ENCODE results near the gene TMEM86B. TPM values are rescaled to one million over a fixed set of nuclear protein-coding genes. Genes with fewer than 3 reads are reported as not detected.

TMEM86B gene
- total and polyA plus RNA-seq, 12 donors, result 0.20 to 47.8 (median 4.3) TPM

DNA sequence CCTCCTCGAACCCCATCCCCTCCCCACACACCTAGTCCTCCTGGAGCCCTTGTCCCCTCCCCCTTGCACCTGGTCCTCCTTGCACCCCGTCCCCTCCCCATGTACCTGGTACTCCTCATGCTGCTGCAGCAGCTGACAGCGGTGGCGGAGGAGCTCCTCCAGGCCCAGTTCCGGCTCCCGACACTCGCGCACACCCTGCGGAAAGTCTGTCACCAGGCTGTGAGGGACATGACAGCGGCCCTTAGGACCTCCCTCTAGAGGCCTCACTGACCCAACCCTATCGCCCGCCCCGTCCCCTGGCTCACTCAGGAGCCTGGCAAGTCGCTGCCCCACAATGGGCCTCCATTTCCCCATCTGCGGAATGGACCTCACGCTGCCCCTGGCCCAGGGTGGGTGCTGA, 36.6 kb upstream of the TMEM86B start:
- Histone ChIP-seq H3K4me1 (replicated peaks in 1 of 2) (peaks cover 0 to 1% of the 10 kb centered on the region in 2 donors), H3K27ac (no peak overlapping the region), H3K4me3 (no peak overlapping the region), H3K27me3 (no peaks in the 10 kb centered on the region), H3K36me3 (replicated peaks in 1 of 2) (no peaks in the 10 kb centered on the region), H3K9me3 (replicated peaks in 1 of 3) (no peaks in the 10 kb centered on the region)
- TF ChIP-seq, protein P1, sequence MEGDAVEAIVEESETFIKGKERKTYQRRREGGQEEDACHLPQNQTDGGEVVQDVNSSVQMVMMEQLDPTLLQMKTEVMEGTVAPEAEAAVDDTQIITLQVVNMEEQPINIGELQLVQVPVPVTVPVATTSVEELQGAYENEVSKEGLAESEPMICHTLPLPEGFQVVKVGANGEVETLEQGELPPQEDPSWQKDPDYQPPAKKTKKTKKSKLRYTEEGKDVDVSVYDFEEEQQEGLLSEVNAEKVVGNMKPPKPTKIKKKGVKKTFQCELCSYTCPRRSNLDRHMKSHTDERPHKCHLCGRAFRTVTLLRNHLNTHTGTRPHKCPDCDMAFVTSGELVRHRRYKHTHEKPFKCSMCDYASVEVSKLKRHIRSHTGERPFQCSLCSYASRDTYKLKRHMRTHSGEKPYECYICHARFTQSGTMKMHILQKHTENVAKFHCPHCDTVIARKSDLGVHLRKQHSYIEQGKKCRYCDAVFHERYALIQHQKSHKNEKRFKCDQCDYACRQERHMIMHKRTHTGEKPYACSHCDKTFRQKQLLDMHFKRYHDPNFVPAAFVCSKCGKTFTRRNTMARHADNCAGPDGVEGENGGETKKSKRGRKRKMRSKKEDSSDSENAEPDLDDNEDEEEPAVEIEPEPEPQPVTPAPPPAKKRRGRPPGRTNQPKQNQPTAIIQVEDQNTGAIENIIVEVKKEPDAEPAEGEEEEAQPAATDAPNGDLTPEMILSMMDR (IDR thresholded peaks at IDR 0.05), result no peak
- TF ChIP-seq POLR2A (IDR thresholded peaks at IDR 0.05), result no peak
- intact Hi-C loops (cut with DNase I), result no loop called here
- DNase-seq, result no peak
- 89 to 95% (median 92%) methylated on average over 9 to 16 of the region's 16 CpGs for WGBS, 4 donors

DNA sequence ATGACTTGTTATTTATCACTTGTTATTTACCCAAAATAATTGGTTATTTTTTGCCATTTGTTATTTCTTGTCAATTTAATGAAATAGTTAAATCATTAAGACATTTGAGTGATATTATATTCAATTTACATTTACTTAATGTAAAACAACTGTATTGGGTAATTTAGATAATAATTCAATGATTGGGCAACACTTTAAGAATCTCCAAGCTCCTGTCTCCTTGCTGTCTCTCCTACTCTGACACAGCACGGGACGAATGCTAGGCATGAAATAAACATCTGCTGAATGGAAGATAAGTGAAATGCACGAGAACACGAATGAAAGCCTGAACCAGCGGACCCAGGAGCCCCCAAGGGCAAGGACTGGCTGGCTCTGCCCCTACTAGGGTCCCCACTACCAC, 36.0 kb upstream of the TMEM86B start:
- H3K9me3 ChIP-seq (replicated peaks in 1 of 3), result no peaks in the 10 kb centered on the region
- TF ChIP-seq POLR2A (IDR thresholded peaks at IDR 0.05), result no peak
- TF ChIP-seq, protein P1 (IDR thresholded peaks at IDR 0.05), result no peak
- no peaks in the 10 kb centered on the region for H3K27me3 ChIP-seq
- no peak for DNase-seq
- no peak overlapping the region for H3K4me3 ChIP-seq
- intact Hi-C loops (cut with DNase I), result no loop called here
- H3K36me3 ChIP-seq (replicated peaks in 1 of 2), result no peaks in the 10 kb centered on the region
- H3K27ac ChIP-seq, result no peak overlapping the region
- H3K4me1 ChIP-seq (replicated peaks in 1 of 2), result peaks cover 5 to 8% of the 10 kb centered on the region in 2 donors
- 73 to 94% (median 89%) methylated on average over 4 to 5 of the region's 5 CpGs for whole genome bisulfite sequencing, 4 donors

DNA sequence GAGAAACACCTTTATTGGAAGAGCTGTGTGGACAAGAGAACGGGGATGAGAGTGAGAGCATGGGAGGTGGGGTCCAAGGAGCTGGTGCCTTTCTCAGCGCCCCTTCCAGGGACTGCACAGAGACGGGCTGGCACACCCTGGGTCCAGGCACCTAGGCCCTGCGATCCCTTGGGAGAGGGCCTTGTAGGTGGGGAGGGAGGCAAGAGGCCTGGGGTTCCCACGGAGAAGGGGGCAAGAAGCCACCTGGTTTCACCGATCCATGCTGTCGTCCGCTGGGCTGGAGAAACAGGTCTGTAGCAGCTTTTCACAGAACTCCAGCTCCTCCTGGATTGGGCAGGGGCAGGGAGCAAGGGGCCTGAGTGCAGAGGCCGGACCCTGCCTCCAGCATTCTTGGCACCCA, 33.8 kb upstream of the TMEM86B start:
- no peak overlapping the region for H3K27ac ChIP-seq
- H3K4me3 ChIP-seq, result no peak overlapping the region
- no peaks in the 10 kb centered on the region for H3K36me3 ChIP-seq (replicated peaks in 1 of 2)
- no peaks in the 10 kb centered on the region for H3K27me3 ChIP-seq
- WGBS, 4 donors, result 95 to 97% (median 96%) methylated on average over 8 to 9 of the region's 9 CpGs
- peaks cover 8 to 13% of the 10 kb centered on the region in 2 donors for H3K4me1 ChIP-seq (replicated peaks in 1 of 2)
- intact Hi-C loops (cut with DNase I), result no loop called here
- H3K9me3 ChIP-seq (replicated peaks in 1 of 3), result no peaks in the 10 kb centered on the region
- no peak for DNase-seq
- TF ChIP-seq, protein P1 (IDR thresholded peaks at IDR 0.05), result no peak
- no peak for TF ChIP-seq POLR2A (IDR thresholded peaks at IDR 0.05)

DNA sequence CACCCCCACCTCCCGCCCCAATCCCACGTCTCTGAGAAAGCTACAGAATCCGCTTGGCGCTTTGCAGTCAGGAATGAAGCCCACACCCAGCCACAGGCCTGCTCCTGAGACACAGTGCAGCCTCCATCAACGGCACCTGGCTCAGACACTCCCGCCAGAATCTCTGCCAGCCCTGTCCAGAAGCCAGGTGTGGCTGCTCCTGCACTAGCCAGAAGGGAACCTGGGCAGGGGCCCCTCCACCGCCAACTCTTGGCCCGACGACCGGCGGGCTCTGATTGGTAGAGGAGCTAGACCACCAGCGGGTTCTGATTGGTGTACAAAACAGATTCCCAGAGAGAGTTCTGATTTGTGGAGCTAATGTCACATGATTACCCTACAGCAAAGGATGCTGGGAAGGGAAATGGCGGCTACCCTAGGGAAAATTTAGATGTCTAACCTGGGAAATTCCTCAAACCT, 33.1 kb upstream of the TMEM86B start:
- Histone ChIP-seq H3K4me1 (replicated peaks in 1 of 2) (peaks cover 14 to 19% of the 10 kb centered on the region in 2 donors), H3K9me3 (replicated peaks in 1 of 3) (no peaks in the 10 kb centered on the region), H3K4me3 (no peak overlapping the region), H3K36me3 (replicated peaks in 1 of 2) (no peaks in the 10 kb centered on the region), H3K27me3 (no peaks in the 10 kb centered on the region), H3K27ac (no peak overlapping the region)
- intact Hi-C loops (cut with DNase I), result no loop called here
- no peak for TF ChIP-seq POLR2A (IDR thresholded peaks at IDR 0.05)
- TF ChIP-seq, protein P1 (IDR thresholded peaks at IDR 0.05), result no peak
- no peak for DNase-seq
- 93 to 96% (median 94%) methylated on average over 10 to 13 of the region's 13 CpGs for WGBS, 4 donors

Measured in adrenal gland (tissue), 12 donors.